ENCODE data around the gene RETREG3.
"Not testable (repeated sequence)": the region's sequence is repeated elsewhere in the genome, so short reads cannot be mapped to it uniquely, and the experiment has no call there.

Gene RETREG3

DNA sequence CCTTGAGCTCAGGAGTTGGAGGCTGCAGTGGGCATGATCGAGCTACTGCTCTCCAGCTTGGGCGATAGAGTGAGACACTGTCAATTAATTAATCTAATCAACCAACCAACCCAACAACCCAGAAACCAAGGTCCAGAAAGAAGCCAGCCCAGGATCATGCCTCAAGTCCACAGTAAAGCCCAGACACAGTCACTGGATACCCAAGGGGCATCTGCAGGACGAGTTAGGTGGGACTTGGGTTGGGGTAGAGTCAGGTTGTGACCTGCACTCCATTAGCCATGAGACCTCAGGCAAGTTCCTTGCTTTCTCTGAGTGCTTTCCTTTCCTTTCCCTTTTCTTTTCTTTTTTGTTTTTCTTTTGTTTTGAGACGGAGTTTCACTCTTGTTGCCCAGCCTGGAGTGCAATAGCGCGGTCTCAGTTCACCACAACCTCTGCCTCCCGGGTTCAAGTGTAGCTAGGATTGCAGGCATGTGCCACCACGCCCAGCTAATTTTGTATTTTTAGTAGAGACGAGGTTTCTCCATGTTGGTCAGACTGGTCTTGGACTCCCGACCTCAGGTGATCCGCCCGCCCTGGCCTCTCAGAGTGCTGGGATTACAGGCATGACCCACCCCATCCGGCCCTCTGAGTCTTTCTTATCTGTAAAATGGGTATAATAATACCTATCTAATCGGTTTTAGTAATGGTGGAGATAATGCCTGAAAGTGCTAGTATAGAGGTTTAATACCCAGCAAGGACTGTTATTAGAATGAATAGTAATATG, 60.0 kb downstream of the RETREG3 start:
- no peak for DNase-seq

DNA sequence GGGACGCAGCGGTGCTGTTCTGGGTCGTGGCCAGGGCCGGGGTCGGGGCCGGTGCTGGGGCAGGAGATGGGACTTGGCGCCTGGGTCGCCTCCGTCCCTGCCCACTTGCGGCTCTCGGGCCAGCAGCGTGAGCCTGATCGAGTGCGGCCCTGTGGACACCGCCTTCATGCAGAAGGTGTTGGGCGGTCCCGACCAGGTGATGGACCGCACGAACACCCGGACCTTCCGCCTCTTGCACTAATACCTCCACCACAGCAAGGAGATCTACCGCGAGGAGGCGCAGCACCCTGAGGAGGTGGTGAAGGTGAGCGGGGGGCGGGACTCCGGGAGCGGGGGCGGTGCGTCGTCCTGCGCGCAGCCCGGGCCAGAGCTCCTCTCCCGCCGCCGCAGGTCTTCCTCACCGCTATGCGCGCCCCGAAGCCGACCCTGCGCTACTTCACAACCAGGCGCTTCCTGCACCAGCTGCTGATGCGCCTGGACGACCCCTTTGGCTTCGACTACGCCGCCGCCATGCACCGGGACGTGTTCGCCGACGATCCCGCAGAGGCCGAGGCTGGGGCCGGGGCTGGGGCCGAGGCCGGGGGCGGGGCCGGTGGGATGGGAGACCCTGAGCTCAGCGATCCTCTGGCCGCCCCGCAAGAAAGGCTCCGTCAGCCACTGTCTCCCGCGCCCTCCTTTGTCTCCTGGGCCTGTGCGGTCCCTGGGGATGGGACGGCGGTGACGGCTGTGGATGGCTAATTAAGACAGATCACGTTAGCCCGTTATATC, 60.9 kb downstream of the RETREG3 start:
- DNase-seq = peak; percentile 76

GRCh38 chr17:42547698-42548069, 61.5 kb downstream of the RETREG3 start:
- no peak for DNase-seq

GRCh38 chr17:42547001-42547461, 62.1 kb downstream of the RETREG3 start:
- no peak for DNase-seq

DNA sequence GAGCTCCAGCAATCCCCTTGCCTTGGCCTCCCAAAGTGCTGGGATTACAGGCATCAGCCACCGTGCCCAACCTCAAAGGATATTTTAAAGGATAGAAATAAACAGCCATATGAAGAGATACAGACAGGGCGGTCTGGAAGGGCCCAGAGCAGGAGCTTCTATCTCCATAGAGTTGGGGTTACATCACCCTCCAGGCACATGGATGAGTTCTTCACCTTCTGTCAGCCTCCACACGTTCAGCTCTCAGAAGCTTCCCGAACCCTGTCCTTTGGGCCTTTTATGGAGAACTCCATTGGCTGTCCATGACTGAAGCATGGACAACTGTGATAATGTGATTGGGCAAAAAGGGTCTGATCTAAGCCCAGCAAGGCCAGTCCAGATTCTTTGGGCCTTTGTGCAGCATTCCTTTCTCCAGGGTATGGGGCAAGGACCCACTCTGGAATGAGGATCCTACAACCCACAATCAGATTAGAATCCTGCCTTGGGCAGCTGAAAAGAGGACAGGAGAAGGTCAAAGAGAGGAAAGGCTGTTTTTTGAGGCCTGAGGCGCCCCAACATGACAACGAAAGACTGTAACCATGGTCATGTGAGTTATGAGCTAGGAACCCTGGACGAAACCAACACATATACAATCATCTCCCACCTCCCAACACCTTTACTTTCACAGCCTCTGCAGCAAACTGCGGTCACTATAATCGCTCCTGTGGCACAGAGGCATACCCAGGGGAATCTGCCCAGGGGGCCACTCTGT, 63.2 kb downstream of the RETREG3 start:
- not testable (repeated sequence) for DNase-seq

DNA sequence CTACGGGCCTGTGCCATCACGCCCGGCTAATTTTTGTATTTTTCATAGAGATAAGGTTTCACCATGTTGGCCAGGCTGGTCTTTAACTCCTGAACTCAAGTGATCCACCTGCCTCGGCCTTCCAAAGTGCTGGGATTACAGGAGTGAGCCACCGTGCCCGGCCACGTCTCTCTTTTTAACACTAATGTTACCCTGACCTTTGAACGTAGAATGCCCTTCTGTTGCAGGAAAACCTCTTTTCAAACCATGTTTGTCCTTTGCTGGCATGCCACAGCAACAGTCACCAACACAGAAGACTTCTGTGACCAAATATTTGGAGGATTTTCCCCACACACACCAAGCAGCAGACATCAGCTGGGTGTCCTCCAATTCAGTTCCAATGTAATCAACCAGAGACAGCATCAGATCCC, 64.3 kb downstream of the RETREG3 start:
- no peak for DNase-seq

DNA sequence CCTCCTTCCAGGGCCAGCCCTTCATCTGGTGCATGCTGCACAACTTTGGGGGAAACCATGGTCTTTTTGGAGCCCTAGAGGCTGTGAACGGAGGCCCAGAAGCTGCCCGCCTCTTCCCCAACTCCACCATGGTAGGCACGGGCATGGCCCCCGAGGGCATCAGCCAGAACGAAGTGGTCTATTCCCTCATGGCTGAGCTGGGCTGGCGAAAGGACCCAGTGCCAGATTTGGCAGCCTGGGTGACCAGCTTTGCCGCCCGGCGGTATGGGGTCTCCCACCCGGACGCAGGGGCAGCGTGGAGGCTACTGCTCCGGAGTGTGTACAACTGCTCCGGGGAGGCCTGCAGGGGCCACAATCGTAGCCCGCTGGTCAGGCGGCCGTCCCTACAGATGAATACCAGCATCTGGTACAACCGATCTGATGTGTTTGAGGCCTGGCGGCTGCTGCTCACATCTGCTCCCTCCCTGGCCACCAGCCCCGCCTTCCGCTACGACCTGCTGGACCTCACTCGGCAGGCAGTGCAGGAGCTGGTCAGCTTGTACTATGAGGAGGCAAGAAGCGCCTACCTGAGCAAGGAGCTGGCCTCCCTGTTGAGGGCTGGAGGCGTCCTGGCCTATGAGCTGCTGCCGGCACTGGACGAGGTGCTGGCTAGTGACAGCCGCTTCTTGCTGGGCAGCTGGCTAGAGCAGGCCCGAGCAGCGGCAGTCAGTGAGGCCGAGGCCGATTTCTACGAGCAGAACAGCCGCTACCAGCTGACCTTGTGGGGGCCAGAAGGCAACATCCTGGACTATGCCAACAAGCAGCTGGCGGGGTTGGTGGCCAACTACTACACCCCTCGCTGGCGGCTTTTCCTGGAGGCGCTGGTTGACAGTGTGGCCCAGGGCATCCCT, 65.7 kb downstream of the RETREG3 start:
- DNase-seq = no peak

GRCh38 chr17:42541041-42541833, 67.9 kb downstream of the RETREG3 start:
- no peak for DNase-seq

- DNase-seq = not testable (repeated sequence)
These were observed 68.6 kb downstream of the RETREG3 start for GRCh38 chr17:42540558-42540957.

DNA sequence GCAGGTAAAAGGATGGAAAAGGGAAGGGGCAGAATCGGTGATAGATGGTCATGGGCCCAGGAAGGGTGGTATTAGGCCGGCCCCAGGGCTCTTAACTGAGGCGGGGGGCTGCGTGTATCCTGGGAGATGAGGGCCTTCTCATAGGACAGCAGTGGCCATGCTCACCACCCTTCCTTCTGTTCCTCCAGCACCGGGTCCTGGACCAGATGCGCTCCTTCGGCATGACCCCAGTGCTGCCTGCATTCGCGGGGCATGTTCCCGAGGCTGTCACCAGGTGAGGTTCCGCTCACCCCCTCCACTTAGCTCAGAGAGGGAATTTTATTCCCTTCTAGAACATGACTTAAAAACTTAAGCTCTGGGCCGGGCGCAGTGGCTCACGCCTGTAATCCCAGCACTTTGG, 70.7 kb downstream of the RETREG3 start:
- DNase-seq = no peak

GRCh38 chr17:42537826-42538451, 71.2 kb downstream of the RETREG3 start:
- DNase-seq = no peak

DNA sequence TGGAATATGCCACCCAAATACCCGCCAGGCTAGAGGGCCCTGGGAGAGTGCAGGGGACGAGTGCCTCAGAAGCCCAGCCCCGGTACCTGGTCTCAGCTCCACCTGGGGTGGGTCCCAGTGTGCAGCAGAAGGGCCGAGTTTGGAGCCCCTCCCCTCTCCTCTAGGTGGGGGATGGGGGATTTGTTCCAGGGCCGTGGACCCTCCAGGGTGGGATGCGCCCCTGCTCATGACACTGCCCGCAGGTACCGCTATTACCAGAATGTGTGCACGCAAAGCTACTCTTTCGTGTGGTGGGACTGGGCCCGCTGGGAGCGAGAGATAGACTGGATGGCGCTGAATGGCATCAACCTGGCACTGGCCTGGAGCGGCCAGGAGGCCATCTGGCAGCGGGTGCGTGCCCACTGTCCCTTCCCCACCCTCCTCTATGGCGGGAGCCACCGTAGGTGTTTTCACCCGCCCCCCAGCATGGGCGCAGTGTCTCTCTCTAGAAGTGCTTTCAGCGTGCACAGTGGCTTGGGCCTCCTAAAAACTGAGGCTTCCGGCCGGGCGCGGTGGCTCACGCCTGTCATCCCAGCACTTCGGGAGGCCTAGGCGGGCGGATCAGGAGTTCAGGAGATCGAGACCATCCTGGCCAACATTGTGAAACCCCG, 71.9 kb downstream of the RETREG3 start:
- DNase-seq = no peak

DNA sequence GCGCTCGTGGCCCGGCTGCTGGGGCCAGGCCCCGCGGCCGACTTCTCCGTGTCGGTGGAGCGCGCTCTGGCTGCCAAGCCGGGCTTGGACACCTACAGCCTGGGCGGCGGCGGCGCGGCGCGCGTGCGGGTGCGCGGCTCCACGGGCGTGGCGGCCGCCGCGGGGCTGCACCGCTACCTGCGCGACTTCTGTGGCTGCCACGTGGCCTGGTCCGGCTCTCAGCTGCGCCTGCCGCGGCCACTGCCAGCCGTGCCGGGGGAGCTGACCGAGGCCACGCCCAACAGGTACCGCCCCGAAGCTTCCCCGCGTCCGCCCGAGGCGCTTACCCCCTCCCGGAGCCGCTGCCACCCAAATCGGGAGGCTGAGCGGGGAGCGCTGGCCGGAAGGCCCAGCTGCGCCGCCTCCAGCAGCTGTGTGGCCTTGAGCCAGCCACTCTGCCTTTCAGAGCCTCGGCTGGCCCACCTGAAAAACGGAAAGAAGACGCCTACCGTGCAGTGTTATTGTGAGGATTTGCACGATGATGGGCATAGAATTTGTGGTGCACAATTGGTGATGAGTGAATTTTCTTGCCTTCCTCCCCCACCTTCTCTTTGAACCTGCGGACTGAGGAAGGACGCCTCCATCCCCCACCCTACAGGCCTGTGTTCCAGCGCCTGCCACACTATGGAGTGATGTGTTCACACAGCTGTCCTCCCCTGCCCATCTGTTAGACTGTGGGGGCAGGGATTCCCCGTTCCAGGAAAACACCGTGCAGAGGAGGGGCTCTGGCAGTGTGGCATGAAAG, 72.6 kb downstream of the RETREG3 start:
- peak; percentile 87 for DNase-seq

DNA sequence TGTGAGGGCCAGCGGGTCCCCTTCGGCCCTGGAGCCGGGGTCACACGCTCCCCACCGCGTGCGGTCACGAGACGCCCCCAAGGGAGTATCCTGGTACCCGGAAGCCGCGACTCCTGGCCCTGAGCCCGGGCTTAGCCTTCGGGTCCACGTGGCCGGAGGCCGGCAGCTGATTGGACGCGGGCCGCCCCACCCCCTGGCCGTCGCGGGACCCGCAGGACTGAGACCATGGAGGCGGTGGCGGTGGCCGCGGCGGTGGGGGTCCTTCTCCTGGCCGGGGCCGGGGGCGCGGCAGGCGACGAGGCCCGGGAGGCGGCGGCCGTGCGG, 73.2 kb downstream of the RETREG3 start, which contains the start of gene NAGLU:
NAGLU (plus strand) TSS at position 194 of the 324 bp plus-strand sequence; CDS start at position 226, 32 bp downstream.
- peak; percentile 92 for DNase-seq

- no peak for DNase-seq
These were observed 73.8 kb downstream of the RETREG3 start for GRCh38 chr17:42535155-42536047.

GRCh38 chr17:42531455-42532354, 77.5 kb downstream of the RETREG3 start:
- peak; percentile 53 for DNase-seq

DNA sequence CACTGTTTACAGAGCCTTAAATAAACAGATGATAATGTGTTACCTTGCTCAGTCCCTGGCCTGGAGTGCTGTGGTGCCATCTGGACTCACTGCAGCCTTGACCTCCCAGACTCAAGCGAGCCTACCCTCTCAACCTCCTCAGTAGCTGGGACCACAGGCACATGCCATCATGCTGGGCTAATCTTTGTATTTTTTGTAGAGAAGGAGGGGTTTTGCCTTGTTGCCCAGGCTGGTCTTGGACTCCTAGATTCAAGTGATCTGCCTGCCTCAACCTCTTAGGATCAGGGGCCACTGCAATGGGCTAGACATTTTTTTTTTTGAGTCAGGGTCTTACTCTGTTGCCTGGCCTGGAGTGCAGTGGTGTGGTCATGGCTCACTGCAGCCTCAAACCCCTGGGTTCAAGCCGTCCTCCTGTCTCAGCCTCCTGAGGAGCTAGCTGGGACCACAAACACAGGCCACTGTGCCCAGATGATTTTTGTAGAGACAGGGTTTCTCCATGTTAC, 78.2 kb downstream of the RETREG3 start:
- no peak for DNase-seq

All from activated CD4-positive, CD25-positive, alpha-beta regulatory T cell treated with anti-CD3 and anti-CD28 coated beads, Interleukin-2, amount 50 U/mL, for 72 hours (primary cell).